GM21526 (cell line): ENCODE data around the gene BCAS1.

Experiments
- ATAC-seq: cut with Tn5 transposase; IDR thresholded peaks from one replicate; pipeline ENCODE4 v1.9.1; 2021; ENCODE audit warnings: moderate library complexity; ENCODE audit not compliant: unreplicated experiment, low FRiP score

Gene BCAS1

DNA sequence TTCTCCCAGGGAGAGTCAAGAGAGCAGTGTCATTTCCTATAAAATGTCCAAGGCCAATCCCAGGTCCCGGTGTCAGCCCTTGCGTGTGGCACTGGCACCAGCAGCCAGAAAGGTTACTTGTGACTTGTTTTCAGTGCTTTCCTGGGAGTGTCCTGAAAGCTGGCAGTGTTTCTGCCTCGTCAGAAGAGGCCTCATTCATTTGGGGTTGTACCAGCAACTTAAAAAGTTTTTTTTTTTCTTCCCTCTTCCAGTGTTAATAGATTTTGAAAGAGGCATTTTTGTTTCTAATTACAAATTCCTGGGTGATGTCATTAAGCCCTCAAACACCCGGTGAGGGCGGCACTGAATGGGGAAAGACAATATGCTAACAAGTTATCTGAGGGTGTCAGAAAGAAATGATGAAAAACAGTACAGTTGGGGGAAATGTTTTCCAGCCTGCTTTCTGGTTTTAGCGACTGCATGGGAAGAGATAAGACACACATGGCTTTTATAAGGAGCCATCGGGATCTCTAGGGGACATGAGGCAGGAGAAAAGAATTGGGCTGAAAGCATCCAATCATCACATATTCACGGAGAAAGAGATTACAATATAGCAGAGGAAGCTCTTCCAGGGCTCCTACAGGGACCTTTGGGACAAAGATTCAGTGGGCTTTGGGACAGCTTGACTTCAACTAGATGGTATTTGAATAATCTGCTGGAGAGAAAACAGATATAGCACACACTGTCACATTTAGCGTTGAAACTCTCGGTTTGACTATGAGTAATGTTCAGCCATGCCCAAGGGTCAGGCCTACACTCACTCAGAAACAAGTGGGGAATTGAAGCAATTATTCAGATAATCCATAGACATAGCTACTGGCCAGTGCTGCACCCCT is 153.0 kb downstream of the BCAS1 start:
- ATAC-seq: peak; percentile 59

DNA sequence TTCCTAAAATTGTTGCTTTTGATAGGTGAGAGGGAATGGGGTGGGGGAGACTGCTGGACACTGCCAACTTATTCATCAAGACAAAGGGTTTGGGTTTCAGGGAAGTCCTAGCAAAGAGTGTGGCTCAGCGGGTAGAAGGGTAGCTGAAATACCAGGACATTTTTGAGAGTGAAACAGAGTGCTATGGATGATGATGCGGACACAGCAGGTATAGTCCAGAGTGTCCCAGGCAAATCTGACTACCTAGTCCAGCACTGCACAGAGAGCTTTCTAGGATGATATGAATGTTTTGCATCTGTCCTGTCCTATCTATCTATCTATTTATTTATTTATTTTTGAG is 154.3 kb downstream of the BCAS1 start:
- ATAC-seq: no peak

DNA sequence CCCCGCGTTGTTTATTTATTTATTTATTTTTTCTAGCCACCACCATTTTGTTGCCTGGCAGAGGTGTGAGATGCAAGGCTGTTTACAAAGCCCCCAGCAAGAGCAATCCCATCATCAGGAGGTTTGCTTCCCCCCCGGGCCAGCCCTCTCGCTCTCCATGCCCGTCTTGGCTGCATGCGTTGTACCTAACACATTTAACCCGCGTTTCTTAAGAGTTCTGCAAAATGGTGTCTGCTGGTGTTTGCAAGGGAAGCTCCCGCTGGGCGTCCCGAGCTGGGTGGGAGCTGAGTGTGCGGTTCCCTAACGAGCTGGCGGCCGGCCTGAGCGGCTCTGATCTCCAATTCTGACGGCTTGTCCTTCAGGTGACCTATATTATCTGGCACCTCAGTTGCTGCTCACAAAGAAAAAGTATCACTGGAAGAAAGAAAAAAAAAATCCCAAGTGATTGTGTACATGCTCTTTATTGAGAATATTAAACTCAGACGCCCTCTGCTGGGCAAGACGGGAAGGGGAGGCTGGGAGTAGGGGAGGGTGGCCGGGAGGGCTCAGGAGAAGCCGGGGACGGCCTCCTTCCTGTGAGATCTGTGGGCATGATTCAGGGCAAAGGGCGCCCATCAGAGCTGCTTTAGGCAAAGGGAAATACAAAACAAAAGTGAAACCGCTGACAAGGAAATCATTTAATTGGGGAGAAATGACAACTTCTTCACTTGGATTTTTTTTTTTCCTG is 154.8 kb downstream of the BCAS1 start:
- ATAC-seq: peak; percentile 45

DNA sequence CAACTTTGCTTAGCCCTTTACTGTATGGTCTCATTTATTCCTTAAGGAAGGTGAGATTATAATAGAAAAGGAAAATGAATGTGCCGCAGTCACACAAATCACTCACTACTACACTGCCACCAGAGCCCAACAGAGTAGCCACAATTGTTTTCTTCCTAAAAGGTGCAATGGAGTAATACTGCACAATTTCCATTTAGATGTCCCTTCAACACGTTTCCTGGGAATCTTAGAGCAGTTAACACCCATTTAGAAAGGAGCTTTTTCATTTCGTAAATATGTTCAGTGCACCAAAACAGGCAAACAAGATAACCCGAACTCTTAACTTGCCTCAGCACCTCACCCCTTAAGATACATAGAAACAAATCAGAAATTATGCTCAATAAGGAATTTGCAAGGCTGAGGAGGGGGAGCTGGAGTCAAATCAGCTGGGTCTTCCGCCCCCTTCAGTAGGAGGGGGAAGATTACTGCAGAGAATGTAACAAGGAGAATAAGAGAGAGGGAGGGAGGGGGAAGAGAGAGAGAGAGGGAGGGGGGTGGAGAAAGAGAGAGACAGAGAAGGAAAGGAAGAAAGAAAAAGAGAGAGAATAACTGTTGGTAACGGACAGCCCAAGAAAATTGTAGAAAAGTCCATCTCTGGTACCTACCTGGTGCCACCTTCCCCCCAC is 155.5 kb downstream of the BCAS1 start:
- ATAC-seq: no peak

DNA sequence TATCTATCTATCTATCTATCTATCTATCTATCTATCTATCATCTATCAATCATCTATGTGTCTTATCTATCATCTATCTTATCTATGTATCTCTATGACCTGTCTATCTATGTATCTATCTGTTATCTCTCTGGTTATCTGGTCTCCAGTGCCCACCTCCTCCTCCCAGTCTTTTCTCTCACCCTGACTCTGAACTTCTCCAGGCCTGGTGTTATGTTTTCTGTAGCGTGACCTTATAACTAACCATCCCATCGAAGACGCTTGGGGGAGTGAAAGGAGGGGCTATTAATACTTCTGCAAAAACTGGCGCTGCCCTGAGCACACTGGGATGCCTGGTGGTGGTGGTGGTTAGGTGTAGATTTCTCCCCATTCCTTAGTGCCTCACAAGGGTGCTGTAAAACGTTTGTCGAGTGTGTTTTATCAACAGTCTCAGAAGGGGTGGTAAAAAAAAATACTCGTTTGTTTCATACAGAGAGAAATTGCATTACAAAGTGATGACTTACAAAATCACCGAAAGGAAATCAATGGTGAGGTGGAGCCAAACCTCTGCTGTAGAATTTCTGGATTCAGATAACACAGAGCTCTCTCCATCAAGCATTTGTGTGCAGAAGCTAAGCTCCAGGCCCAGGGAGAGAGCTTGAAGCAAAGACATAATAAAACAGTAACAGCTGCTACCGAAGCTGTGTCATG is 156.2 kb downstream of the BCAS1 start:
- ATAC-seq: no peak

DNA sequence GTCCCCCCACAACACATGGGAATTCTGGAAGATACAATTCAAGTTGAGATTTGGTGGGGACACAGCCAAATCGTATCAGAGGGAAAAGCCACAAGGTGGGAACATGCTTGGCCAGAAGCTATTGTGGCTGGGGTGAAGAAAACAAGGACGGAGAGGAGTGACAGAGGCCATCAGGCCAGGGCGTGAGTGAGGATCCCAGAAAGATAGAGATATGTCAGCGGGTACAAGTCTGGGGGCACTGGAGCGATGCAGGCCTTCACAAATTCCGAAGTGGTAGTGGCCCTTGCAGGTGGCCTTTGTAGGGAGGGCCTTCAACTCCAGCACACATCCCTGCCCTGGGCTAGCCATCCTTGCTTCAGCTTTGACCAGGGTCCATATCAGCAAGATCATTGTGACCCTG is 159.1 kb downstream of the BCAS1 start:
- no peak for ATAC-seq

DNA sequence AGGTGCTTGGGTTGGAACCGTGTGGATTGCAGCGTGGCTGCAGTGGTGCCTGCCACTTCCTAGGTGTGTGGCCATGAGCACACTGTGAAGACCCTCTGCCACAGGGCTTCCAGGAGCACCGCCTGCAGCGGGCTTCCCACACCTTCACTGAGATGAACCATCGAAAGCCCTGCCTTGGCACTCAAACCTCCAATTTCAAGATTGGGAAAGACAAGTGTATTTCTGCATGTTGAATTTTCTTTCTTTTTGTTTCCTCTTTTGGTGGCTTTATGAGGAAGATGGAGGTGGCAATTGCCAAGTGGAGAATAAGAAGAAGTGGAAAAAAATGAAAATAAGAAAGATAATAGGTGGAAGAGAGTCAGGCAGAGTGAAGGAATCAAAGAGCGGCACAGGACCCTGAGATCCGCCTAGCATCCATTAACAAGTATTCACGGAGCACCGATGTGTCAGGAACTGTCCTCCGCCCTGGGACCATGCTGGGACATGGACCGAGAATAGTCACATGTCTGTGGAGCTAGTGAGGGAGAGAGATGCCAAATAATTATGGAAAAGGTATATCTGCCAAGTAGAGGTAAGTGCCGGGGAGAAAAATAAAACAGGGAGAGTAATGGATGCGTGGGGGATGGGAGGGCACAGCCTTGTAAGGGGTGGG is 159.9 kb downstream of the BCAS1 start:
- ATAC-seq: no peak

DNA sequence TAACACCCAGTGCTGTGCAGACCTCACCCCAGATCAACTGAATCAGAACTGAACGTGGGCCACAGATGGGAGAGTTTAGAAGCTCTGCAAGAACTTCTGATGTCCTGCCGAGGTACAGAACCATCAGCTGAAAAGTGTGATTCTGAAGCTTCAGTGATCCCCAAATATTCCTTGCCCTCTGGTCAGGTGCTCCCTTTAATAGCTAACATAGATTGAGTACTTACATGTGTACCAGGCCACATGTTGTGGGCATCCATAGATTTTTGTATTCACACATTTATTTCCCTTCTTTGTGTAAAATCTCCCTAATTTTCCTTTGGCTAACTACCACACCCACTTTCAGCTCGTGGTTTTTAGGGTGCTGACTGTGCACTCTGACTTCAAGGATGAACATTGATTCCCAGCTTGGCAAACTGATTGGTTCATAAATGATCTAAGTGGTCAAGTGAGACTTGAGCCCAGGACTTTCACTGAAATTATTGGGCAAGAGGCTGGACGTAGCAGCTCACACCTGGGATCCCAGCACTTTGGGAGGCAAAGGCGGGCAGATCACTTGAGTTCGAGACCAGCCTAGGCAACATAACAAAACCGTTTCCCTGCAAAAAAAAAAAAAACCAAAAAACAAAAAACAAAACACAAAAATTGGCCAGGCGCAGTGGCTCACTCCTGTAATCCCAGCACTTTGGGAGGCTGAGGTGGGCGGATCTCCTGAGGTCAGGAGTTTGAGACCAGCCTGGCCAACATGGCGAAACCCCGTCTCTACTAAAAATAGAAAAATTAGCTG is 162.2 kb downstream of the BCAS1 start:
- no peak for ATAC-seq

DNA sequence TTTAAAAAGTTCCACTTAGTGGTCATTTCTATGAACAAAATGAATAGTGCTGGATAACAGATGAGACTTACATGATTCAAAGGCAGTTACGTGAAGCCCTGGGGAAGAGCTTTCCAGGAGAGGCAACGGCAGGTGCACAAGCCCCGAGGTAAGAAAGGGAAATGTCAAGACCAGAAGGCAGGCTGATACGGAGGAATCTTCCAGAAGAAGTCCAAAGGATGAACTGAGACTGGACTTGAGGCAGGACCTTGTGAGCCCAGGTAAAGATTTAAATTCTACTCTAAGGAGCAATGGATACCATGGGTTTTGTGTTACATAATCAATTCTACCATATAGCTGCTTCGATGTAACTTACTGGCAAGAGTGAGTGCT is 164.6 kb downstream of the BCAS1 start:
- no peak for ATAC-seq

DNA sequence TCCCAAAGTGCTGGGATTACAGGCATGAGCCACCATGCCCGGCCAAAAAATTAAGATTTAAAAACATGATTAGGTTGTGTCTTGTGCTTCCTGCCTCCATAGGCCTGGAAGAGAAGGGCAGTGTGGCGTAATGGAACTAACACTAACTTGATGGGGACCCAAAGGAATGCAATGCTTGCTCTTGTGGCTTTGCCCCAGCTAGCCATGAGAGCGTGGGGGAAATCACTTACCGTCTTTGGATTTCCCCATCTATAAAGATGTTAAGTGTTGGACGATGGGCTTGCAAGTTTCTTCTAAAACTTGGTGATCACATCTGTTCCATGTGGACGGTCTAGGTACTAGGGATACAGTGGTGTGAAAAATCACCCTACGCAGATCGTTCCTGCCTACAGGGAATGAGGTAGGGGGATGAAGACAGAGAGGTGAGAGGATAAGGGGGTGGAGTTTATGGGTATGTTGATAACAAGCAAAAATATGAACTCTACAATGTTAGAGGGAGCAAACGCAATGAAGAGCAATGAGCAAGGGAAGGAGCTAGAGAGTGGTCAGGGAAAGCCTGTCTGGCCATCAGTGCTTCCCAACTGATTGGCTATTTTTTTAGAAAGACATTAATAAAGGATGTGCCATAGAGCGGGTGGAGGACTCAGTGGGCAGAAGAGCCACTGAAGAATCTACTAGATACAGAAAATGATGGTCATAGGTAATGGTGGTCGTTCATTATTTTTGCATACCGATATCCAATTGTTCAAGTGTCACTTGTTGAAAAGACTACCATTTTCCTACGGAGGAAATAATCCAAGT is 165.2 kb downstream of the BCAS1 start:
- ATAC-seq: no peak

DNA sequence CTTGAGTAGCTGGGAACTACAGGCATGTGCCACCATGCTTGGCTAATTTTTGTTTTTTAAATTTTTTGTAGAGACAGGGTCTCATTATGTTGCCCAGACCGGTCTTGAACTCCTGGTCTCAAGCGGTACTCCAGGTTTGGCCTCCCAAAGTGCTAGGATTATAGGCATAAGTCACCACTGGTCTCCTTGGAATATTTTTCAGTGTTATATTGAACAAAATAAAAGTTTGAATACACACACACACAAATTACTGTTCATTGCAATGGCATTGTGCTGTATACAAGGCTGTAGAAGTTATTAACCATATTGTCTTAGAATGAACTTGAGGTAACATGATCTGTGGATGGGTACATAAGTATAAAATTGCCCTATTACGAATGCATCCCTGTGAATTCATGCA is 166.1 kb downstream of the BCAS1 start:
- ATAC-seq: no peak

DNA sequence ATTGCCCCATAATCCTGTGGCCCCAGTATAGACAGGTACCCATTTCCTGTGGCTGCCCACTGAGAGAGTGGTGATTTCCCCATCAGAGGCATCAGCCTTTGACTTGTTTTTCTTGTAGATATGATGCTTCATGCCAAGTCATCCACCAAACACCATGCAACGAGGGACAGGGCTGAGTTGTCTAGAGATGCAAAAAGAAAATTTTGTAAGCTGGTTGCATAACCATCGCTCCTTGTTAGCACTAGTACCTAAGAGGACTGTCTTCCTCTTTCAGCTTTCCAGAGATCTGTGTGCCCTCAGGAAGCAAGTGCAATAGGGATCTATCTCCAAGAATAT is 166.8 kb downstream of the BCAS1 start:
- ATAC-seq: no peak

DNA sequence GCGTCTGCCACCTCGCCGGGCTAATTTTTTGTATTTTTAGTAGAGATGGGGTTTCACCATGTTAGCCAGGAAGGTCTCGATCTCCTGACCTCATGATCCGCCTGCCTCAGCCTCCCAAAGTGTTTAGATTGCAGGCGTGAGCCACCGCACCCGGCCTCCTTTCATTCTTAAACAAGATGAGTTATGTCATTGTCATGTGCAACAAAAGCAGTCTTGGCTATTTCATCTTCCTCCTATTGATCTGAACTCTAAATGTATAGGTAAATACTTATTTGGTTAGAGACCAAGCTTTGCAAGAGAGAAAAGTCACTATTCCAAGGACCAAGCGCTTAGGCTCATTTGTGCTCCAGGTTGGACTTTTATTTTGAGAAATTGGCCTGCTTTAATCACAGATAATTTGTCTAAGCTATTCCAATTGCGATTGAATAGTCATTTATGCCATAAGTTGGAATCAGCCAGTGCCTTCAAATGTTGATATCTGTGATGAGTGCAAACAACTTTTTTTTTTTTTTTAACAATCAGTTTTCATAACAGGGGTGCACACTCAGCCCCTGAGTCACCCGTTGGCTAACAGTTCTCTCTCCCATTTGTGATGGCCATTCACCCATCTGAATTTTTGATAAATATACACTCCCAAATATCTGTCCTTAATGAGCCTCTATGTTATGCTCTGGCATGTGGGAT is 167.3 kb downstream of the BCAS1 start:
- no peak for ATAC-seq

DNA sequence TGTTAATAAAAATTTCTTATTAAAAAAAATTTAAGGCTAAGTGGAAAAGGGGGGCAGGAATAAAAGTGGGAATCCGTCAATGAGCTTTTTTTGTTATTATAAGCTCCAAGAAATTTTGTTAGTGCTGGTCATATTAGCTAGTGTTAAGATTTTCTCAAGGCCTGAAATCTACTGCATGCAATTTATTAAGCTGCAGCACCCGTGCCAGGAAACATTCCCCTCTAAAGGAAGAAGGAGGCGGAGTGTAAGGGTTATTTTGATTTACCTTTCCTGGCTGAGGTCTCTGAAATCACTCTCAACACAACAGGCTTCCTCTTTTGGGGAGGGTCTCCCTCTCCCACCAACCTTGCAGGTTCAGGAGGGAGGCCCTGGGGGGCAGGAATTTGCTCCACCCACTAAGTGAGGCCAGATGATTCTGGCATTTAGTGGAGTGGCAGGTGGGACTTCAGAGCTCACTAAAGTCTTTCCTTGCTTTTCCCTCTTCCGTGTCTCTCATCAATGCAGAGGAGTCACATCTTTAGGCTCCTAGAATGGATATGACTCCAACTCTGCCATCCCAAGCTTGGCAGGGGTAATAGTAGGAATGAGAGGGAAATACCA is 168.8 kb downstream of the BCAS1 start:
- no peak for ATAC-seq

DNA sequence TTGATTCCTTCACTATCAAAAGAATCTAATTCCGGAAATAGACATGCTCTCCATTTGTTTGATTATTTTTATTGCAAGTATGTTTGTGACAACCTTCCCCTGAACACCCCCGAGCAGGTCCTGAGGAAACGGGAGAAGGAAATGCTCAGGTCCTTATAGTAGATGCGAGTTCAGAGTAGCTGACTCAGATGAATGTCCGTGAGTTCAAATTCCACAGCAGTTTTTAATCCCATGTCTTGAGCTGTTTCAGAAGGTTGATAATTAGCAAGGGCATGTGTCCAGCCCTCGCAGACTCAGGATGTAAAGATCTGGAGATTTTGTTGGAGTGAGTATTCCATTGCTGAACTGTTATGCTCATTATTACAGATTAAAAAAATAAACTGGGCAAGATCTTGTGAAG is 169.3 kb downstream of the BCAS1 start:
- ATAC-seq: no peak

DNA sequence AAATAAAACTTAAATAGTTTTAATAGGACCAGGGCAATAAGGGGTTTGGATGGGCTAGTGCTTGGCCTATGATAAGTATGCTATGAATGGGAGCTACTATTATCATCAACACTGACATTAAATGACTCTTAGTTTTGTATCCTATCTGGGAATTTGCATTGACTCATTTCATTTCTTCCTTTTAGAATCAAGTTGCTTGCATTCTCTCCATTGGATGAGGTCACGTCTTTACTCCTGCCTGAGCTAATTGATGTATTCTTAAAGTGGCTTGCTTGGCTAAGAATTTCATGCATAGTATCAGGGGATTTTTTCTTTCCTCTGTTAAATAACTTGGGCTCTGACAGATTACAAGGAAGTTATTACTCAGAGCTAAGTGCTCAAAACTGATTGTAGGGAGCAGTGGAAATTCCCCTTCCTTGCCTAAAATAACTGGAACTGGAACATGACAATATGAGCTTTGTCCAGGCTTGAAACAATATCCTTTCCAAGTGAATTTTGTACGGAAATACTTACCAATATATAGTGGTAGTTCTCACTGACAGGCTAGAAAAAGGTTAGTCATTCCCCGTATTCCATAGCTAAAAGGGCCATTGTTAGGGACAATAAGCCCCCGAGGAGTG is 169.9 kb downstream of the BCAS1 start:
- ATAC-seq: no peak

DNA sequence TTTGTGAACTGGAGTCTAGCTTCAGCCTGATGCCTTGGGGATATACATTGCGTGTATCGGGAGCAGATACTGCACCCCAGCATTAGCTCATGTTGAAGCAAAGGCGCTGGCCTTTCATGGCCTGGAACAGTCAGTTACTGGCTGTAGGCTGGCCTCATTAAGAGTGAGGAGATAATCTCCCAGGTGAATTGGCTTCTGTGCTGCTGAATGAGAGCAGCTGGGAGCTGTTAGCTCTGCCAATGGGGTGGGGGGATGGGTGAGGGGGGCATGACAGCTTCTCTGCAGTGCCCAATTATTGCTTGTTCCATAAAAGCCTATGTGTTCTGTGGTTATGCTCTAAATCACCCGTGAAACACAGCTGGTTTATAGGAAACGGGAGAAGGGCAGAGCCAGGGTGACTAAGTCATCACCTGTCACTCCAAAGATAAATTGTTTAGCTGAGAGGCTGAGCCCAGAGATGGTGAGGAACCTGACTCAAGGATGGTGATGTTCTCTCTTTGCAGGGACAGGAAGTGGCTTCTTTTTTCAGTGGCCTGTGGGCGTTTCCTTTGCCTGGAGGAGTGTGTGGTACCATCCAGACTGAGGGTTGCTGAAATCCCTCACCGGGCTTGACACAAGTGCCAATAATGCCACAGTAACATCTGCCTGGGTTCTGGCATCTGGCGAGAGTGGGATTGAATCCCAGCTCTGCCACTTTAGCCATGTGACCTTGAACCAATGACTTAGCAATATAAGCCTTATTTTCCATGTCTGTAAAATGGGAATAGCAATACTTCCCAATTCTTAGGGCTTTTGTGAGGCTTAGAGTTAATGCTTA is 170.8 kb downstream of the BCAS1 start:
- ATAC-seq: peak; percentile 68
